Occipital lobe (tissue), 2 donors: ENCODE measurements around the gene P4HB. TPM values are rescaled to one million over a fixed set of nuclear protein-coding genes. Genes with fewer than 3 reads are reported as not detected.
"Not testable (repeated sequence)": the region's sequence is repeated elsewhere in the genome, so short reads cannot be mapped to it uniquely, and the experiment has no call there.

Experiments
- DNase-seq: peaks from one replicate; lab custom pipeline; 2025; lab: John Stamatoyannopoulos, UW
- total RNA-seq: library from RNA; depleted of rRNA; stranded (reverse); fragments of >200 nt; gene quantifications from one replicate; pipeline ENCODE4 v1.2.3, GENCODE V29; 2014

The P4HB gene
- total RNA-seq, 1 donor from 2014 or later, result 57.4 TPM

DNA sequence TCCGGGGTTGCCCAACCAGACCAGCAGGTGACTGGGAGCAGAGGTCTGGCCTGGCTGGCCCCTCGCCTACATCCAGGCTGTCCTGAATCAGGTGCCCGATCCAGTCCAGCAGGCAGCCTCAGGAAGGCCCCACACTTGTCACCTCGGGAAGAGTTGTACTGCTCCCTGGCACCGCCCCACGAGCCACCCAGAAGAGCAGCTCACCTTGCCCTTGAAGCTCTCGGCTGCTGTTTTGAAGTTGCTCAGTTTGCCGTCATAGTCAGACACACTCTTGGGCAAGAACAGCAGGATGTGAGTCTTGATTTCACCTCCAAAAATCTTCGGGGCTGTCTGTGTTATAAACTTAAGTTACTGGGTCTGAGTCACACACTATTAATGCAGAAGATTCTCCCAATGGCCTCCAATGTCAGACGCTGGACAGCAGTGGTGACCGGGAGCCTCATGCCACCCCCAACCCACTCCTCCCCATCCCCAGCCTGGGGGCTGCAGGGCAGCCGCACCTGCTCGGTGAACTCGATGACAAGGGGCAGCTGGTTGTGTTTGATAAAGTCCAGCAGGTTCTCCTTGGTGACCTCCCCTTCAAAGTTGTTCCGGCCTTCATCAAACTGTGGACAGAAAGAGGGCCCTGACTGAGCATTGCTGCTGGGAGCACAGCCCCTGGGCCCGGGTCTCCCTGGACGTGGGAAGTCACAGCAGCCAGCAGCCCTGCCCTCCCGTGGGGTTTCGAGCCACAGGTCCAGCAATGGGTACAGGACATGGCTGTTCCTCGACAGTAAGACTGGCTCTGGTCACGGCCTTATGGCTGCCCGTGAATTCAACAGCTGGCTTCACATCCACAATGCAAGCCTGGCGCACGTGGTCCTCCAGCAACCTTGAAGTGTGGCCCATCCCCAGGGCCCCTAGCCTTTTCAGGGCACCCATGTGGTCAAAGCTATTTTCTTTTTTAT is 13.3 kb downstream of the P4HB start:
- DNase-seq, result no peak

DNA sequence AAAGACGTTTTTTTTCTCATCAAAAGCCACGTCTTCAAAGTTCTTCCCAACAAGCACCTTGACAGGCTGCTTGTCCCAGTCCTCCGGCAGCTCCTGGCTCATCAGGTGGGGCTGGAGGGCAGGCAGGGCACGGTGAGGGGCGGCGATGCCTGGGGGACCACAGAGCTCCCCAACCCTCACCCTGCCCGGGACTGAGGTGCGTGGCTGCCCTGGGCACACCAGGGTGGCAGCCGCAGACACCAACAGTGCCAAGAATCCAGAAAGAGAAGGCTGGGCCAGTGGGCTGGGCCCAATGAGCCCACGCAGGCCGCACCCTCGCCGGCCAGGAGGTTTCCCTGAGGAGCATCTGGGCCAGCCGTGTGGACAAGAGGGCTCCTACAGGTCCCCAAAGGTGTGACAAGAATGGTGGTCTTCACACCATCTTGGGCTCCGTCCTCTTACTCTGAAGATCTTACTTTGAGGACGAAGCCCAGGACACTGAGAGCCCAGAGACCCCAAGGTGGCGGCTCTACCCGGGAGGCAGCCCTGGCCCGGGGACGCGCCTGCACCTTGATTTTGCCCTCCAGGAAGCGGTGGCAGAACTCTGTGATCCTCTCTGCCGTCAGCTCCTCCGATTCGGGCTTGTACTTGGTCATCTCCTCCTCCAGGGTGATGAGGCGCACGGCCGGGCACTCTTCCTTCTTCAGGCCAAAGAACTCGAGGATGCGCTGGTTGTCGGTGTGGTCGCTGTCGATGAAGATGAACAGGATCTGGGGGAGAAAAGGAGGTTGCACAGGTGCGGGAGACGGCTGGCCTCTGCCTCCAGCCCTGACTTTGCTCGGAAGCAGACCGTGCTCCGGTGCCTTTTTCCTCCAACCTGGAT is 14.2 kb downstream of the P4HB start:
- DNase-seq, result no peak

DNA sequence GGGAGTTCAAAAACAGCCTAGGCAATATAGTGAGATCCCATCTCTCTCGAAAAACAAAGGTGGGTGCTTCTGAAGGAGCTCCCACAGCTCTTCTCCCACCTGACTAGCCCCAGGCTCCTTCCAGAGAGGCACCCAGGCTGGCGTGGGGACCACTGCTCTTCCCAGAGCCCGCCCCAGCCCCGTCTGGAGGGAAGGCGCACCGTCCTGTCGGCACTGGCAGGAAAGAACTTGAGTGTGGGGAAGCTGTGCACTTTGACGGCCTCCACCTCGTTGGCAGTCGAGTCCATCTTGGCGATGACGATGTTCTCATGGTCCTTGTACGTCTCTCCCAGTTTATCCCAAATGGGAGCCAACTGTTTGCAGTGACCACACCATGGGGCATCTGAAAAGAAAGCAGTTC is 15.0 kb downstream of the P4HB start:
- no peak for DNase-seq

DNA sequence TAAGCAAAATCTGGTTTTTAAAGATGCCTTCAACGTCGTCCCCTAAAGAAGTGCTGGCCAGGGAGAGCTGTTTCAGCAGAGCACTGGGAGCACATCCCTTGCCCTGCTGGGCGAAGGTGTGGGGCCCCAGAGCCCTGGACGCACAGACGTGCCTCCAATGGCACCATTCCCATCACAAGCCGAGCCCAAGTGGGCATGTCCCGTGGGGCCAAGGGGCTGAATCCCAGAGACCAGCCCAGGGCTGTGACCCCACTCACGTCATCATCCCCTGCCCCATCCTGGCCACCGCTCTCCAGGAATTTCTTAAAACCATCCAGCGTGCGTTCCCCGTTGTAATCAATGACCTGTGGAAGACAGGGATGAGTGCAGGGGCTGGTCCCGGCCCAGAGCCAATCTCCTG is 15.4 kb downstream of the P4HB start:
- DNase-seq, result no peak

- no peak for DNase-seq
Measured at GRCh38 chr17:81844327-81844851, 15.9 kb downstream of the P4HB start.

DNA sequence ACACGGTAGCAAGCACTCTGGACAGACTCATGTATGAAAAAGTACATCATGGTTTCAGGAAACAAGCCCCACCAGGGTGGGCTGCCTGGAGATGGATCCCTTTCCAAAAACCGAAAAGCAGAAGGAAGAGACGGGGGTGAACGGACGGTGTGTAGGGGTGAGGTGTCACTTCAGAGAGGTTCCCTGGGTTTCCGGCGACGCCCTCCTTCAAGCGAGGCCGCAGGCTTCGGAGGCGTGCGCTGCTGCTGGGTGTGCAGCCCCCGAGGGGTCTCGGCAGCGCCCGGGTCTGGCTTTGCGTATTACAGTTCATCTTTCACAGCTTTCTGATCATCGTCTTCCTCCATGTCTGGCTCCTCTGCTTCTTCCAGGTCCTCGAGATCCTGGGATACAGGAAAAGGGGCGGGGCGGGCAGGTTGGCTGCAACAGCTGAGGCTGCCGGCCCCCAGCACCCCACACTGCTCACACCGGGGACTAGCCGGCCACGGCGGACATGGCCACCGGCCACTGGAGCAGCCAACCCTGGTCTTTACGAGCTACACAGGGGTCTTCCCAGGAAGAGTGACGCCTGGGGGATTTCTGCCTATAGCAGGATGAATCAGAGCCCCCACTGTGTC is 16.5 kb downstream of the P4HB start:
- DNase-seq, result no peak

DNA sequence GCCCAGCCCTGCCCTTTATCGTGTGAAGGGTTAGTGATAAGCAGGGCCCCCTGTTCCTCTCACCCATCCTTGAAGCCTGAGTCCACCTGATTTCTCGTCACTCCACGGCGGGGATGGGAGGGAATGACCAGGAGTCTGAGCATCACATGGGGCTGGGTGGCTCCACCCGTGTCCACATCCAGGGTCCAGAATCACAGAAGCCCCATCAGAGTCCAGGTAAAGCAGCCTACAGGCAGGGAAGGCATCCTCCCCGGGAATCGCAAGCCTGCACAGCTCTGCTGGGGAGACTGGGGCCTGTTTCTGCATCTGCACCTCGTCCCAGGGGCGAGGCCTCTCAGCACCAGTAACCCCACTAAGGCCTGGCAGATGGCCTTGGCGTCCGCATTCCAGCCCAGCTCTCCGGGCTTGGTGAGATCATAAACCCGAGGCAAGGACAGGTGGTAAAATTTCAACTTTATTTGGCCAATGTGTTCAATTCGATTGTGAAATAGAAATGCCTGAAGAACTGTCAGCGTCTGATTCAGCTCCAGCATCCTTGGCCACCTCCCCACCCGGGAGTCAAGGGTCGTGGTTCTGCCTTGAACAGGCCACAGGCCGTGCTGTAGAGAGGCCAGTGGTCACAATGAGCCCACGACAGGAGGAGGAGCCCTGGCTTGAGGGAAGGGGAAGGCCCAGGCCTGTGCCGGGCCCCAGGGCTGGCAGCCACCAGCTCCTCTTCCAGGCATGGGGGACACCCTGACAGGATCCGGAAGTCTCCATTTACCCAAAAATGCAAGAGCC is 17.4 kb downstream of the P4HB start:
- DNase-seq, result no peak

- DNase-seq, result no peak
Measured at GRCh38 chr17:81842378-81842724, 18.0 kb downstream of the P4HB start.

GRCh38 chr17:81841866-81842265 is 18.5 kb downstream of the P4HB start:
- DNase-seq, result no peak

DNA sequence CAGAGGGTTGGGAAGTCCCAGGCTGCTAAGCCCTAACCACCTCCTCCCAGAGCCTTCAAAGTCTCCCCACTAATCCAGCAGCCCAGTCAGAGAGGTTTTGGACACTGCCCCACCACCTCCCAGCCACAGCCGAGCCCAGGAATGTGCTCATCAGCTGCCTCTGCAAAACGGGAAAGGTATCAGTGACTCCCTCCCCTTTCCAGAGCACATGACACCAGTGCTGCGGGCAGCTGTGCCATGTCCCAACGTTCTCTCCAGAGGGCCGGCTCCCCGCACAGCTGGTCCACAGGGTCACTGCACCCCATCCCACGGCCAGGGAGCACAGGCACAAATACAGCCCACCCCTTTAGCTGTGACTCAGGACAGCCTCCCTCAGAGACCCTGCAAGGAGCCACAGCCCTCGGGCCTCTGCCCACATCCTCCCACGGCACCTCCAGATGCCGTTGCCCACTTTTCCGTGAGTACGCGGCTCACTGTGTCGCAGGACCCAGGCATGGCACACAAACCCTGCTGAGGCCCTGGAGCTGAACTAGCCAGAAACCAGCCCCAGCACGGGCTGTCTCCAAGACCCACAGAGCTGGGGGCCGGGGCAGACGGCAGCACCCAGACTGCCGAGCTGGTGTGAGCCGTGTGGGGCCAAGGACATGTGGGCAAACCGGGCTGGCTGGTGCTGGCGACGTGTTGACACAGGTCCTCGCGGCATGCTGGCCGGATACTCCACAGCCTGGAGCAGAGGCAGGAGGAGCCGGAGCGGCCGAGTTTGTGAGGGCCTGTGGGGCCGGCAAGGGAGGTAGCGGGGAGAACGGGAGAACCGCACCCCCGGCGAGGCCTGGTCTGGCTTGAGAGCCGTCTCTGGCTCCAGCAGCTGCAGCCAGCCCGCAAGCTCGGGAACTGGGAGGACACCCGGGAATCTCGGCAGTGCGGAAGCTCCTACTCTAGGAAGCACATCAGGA is 19.2 kb downstream of the P4HB start:
- no peak for DNase-seq

- DNase-seq, result not testable (repeated sequence)
Measured at GRCh38 chr17:81840059-81840458, 20.3 kb downstream of the P4HB start.

DNA sequence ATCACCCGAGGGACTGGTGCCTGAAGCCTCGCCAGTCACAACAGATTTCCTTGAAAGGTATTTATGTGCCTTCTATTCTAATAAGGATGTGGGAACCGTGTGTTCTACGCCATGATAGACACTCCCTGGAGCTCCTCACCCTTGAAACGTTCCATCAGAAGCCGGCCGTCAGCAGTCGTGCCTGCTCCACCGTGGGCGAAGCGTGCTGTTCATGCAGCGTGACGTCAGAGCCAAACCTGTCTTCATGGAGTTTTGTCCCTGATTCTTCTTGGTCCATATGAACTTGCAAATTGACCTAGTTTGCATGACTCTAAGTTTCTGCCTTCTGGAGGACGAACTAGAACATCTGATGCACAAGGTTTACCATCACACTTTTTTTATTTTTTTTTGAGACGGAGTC is 21.0 kb downstream of the P4HB start:
- DNase-seq, result no peak

DNA sequence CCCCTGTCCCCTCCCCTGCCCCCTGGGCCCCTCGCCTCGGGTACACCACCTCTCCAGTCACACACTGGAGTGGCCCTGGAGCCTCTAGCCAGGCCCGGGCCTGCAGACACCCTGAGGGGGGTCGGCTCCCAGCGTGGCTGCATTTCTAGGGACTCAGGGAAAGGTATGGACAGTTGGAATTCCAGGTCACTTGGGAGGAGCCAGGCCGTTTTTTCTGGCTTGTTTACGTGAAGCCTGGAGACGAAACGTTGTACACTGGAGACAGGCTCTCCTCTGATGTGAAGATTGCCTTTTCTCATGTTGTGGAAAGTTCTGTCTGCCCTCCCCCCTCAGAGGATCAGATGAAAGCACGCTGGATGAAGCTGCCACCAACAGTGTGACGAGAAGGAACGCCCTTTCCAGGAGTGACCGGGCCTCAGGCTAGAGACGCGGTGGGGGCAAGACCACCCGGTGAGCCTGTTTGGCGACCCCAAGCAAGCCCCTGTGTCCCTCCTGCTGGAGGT is 21.5 kb downstream of the P4HB start:
- DNase-seq, result no peak

- no peak for DNase-seq
Measured at GRCh38 chr17:81837641-81838040, 22.7 kb downstream of the P4HB start.

GRCh38 chr17:81834831-81835267 is 25.5 kb downstream of the P4HB start, which contains the start of gene PPP1R27:
PPP1R27 (minus strand) TSS chr17:81835050; CDS start chr17:81834953, 97 bp downstream.
- DNase-seq, result no peak

DNA sequence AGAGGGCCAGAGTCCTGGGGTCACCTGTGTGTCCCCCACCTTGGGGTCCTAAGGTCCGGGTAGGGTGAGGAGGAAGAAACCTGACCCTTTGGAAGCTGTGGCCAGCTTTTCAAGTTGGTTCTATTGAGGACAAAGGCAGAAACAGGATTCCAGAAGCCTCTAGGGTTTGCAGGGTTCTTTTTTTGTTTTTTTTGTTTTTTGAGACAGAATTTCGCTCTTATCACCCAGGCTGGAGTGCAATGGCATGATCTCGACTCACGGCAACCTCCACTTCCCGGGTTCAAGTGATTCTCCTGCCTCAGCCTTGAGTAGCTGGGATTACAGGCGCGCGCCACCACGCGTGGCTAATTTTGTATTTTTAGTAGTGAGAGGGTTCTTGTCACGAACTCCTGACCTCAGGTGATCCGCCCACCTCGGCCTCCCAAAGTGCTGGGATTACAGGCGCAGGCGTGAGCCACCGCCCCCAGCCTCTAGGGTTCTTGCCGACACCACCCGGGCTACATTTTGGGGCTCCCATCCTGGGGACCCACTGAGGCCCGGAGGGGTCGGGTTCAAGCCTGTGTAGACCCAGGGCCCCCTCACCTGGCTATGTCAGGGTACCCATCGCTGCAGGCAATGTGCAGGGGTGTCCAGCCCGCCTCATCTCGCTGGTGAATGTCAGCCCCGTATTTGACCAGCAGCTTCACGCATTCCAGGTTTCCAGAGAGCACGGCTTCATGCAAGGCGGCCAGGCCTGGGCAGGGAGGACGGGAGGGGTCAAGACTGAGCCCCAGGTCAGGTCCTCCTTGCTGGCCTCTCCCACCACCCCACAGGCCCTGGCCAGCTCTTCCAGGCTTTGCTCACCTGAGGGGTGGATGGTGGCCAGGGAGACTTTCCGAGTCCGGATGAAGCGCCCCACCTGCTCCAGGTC is 26.2 kb downstream of the P4HB start:
- no peak for DNase-seq

- peak; percentile 84 for DNase-seq
Measured at GRCh38 chr17:81833160-81833920, 27.0 kb downstream of the P4HB start, which contains the start of gene MCRIP1. MCRIP1 (minus strand) TSS chr17:81833291; CDS start chr17:81824506, 8,785 bp downstream.
